OCI-LY3 (cell line): ENCODE measurements around the gene ORC3.

Source experiments
- EZH2phosphoT487 ChIP-seq: fragments of 200-600 bp; shearing (Covaris generic); IDR thresholded peaks from 2 replicates; pipeline ENCODE4 v1.6.1; 2018; ENCODE audit warnings: antibody characterized with exemption, mixed run types, low read depth
- TF ChIP-seq, protein P1 (sequence below): fragments of 200-600, 300-600 bp; sonication (generic); IDR thresholded peaks from 2 replicates; pipeline ENCODE4 v1.5.1; 2014; ENCODE audit warnings: antibody characterized with exemption, low read length, low read depth

DNA sequence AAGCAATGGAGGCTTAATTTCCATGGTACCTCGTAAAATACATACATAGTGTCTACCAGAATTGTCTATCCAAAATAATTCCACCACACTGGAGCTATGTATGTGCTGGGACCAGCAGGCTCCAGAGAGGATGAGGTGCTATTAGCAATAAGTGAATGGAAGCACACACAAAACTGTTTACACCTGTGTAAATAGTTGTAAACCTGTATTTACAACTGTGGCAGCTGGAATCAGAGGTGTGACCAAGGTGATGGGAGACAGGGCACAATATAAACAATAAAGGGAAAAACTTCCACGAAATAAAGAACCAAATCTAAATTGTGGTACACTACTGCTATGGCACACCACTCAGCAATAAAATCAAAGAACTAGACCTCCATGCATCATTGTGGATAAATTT lies 14.5 kb upstream of the ORC3 start:
- TF ChIP-seq, protein P1, sequence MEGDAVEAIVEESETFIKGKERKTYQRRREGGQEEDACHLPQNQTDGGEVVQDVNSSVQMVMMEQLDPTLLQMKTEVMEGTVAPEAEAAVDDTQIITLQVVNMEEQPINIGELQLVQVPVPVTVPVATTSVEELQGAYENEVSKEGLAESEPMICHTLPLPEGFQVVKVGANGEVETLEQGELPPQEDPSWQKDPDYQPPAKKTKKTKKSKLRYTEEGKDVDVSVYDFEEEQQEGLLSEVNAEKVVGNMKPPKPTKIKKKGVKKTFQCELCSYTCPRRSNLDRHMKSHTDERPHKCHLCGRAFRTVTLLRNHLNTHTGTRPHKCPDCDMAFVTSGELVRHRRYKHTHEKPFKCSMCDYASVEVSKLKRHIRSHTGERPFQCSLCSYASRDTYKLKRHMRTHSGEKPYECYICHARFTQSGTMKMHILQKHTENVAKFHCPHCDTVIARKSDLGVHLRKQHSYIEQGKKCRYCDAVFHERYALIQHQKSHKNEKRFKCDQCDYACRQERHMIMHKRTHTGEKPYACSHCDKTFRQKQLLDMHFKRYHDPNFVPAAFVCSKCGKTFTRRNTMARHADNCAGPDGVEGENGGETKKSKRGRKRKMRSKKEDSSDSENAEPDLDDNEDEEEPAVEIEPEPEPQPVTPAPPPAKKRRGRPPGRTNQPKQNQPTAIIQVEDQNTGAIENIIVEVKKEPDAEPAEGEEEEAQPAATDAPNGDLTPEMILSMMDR, result no peak
- TF ChIP-seq EZH2phosphoT487, result no peak
